ENCODE measurements around the gene MICU1.

DNA sequence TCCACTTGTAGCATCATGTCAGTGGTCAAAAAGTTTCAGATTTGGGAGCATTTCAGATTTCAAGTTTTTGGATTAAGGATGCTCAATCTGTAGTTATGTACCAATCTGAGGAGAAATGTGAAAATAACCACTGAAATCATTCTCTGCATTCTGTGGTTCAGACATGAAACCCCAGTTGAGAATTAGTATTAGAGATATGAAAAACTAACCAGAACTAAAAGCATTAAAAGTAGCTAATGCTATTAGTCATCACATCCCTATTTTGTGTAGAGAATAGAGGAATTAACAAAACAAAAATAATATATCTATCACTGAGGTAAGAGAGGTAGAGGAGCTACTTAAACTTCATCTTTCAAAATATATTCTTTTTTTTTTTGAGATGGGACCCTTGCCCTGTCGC lies 28.0 kb downstream of the MICU1 start:
- TF ChIP-seq CREB1 (CRISPR knock-in tag; IDR thresholded peaks at IDR 0.05) (no peak), ZNF263 (CRISPR knock-in tag; IDR thresholded peaks at IDR 0.05; ENCODE audit: low read depth) (no peak), GABPB1 (CRISPR knock-in tag; IDR thresholded peaks at IDR 0.05) (no peak), TEAD4 (CRISPR knock-in tag; IDR thresholded peaks at IDR 0.05) (no peak), GTF2I (CRISPR knock-in tag; conservative IDR thresholded peaks at IDR 0.05) (no peak), NFYB (CRISPR knock-in tag; conservative IDR thresholded peaks at IDR 0.05; ENCODE audit: low read depth) (no peak), KAT7 (CRISPR knock-in tag; IDR thresholded peaks at IDR 0.05; ENCODE audit: borderline replicate concordance) (no peak)
- TF ChIP-seq, protein P1, sequence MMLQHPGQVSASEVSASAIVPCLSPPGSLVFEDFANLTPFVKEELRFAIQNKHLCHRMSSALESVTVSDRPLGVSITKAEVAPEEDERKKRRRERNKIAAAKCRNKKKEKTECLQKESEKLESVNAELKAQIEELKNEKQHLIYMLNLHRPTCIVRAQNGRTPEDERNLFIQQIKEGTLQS (CRISPR knock-in tag; conservative IDR thresholded peaks at IDR 0.05) = no peak
- TF ChIP-seq, protein P2, sequence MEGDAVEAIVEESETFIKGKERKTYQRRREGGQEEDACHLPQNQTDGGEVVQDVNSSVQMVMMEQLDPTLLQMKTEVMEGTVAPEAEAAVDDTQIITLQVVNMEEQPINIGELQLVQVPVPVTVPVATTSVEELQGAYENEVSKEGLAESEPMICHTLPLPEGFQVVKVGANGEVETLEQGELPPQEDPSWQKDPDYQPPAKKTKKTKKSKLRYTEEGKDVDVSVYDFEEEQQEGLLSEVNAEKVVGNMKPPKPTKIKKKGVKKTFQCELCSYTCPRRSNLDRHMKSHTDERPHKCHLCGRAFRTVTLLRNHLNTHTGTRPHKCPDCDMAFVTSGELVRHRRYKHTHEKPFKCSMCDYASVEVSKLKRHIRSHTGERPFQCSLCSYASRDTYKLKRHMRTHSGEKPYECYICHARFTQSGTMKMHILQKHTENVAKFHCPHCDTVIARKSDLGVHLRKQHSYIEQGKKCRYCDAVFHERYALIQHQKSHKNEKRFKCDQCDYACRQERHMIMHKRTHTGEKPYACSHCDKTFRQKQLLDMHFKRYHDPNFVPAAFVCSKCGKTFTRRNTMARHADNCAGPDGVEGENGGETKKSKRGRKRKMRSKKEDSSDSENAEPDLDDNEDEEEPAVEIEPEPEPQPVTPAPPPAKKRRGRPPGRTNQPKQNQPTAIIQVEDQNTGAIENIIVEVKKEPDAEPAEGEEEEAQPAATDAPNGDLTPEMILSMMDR (IDR thresholded peaks at IDR 0.05) = no peak
- TF ChIP-seq, protein P3, sequence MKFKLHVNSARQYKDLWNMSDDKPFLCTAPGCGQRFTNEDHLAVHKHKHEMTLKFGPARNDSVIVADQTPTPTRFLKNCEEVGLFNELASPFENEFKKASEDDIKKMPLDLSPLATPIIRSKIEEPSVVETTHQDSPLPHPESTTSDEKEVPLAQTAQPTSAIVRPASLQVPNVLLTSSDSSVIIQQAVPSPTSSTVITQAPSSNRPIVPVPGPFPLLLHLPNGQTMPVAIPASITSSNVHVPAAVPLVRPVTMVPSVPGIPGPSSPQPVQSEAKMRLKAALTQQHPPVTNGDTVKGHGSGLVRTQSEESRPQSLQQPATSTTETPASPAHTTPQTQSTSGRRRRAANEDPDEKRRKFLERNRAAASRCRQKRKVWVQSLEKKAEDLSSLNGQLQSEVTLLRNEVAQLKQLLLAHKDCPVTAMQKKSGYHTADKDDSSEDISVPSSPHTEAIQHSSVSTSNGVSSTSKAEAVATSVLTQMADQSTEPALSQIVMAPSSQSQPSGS (CRISPR knock-in tag; IDR thresholded peaks at IDR 0.05; ENCODE audit: borderline replicate concordance, low read depth) = no peak
- TF ChIP-seq, protein P4, sequence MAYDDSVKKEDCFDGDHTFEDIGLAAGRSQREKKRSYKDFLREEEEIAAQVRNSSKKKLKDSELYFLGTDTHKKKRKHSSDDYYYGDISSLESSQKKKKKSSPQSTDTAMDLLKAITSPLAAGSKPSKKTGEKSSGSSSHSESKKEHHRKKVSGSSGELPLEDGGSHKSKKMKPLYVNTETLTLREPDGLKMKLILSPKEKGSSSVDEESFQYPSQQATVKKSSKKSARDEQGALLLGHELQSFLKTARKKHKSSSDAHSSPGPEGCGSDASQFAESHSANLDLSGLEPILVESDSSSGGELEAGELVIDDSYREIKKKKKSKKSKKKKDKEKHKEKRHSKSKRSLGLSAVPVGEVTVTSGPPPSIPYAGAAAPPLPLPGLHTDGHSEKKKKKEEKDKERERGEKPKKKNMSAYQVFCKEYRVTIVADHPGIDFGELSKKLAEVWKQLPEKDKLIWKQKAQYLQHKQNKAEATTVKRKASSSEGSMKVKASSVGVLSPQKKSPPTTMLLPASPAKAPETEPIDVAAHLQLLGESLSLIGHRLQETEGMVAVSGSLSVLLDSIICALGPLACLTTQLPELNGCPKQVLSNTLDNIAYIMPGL (CRISPR knock-in tag; IDR thresholded peaks at IDR 0.05) = no peak
